Sciatic nerve (tissue), 2 donors: ENCODE results near the gene APOBEC3B. TPM values are rescaled to one million over a fixed set of nuclear protein-coding genes. Genes with fewer than 3 reads are reported as not detected.
"Not testable (repeated sequence)": the region's sequence is repeated elsewhere in the genome, so short reads cannot be mapped to it uniquely, and the experiment has no call there.

Experiments
- ATAC-seq: fragments of 200-7000 bp; cut with Tn5 transposase; one replicate; pipeline ENCODE4 v1.9.1; 2020; ENCODE audit warnings: mild to moderate bottlenecking, moderate library complexity
- DNase-seq: peaks from one replicate; pipeline ENCODE4 v3.0.0-alpha.2; 2020; ENCODE audit warnings: low spot score
- intact Hi-C: fragments of 100-400 bp; cut with DNase I; formaldehyde crosslinking; loops from one replicate; pipeline ENCODE4 v1.14.2; 2022
- total RNA-seq: library from RNA; stranded (reverse); fragmentation: NEBNext Ultra II Directional; extraction: Animal tissue kit (Norgen Biotek cat#: 25700); gene quantifications from one replicate; pipeline ENCODE4 v1.2.1, GENCODE V29; 2021
- donor health status: DM: no; HTN: no; CAD: no.
- donor health status: DM: no; HTN: no; CAD: no.

APOBEC3B gene
- total RNA-seq, 1 donor from 2014 or later, result 2.2 TPM

- no peak for DNase-seq
- intact Hi-C loops, result no loop called here
- no peak for ATAC-seq
These were observed 17.8 kb upstream of the APOBEC3B start for GRCh38 chr22:38964306-38964705.

GRCh38 chr22:38964989-38965388 is 17.2 kb upstream of the APOBEC3B start:
- DNase-seq, result no peak
- no peak for ATAC-seq
- intact Hi-C loops, result no loop called here

GRCh38 chr22:38965614-38966379 is 16.4 kb upstream of the APOBEC3B start:
- no peak for ATAC-seq
- intact Hi-C loops, result no loop called here
- no peak for DNase-seq

GRCh38 chr22:38966380-38966702 is 15.8 kb upstream of the APOBEC3B start:
- ATAC-seq (no peak), DNase-seq (no peak)
- intact Hi-C loops, result no loop called here

GRCh38 chr22:38966942-38967341 is 15.2 kb upstream of the APOBEC3B start:
- intact Hi-C loops, result no loop called here
- DNase-seq, result no peak

GRCh38 chr22:38967451-38968450 is 14.4 kb upstream of the APOBEC3B start:
- DNase-seq (no peak), ATAC-seq (peak; percentile 76)
- intact Hi-C loops, result no loop called here

More at GRCh38 chr22:38966942-38967341, 15.2 kb upstream of the APOBEC3B start:
- no peak for ATAC-seq

- ATAC-seq, result no peak
- no peak for DNase-seq
- intact Hi-C loops, result no loop called here
These were observed 13.3 kb upstream of the APOBEC3B start for GRCh38 chr22:38968801-38969200.

- DNase-seq (no peak), ATAC-seq (no peak)
- intact Hi-C loops, result no loop called here
These were observed 11.6 kb upstream of the APOBEC3B start for GRCh38 chr22:38970551-38970950.

GRCh38 chr22:38971202-38971601 is 10.9 kb upstream of the APOBEC3B start:
- intact Hi-C loops, result no loop called here
- no peak for ATAC-seq
- DNase-seq, result no peak

- intact Hi-C loops, result no loop called here
- DNase-seq, result no peak
- no peak for ATAC-seq
These were observed 10.4 kb upstream of the APOBEC3B start for GRCh38 chr22:38971791-38972190.

- intact Hi-C loops, result no loop called here
- ATAC-seq, result no peak
- no peak for DNase-seq
These were observed 9.6 kb upstream of the APOBEC3B start for GRCh38 chr22:38972558-38972957.

- intact Hi-C loops, result no loop called here
- ATAC-seq, result peak; percentile 76
- no peak for DNase-seq
These were observed 8.6 kb upstream of the APOBEC3B start for GRCh38 chr22:38973289-38974169.

GRCh38 chr22:38974170-38974825 is 7.8 kb upstream of the APOBEC3B start:
- no peak for ATAC-seq
- intact Hi-C loops, result no loop called here
- DNase-seq, result no peak

- ATAC-seq (no peak), DNase-seq (no peak)
- intact Hi-C loops, result no loop called here
These were observed 7.3 kb upstream of the APOBEC3B start for GRCh38 chr22:38974826-38975175.

- DNase-seq, intact Hi-C loops, ATAC-seq: not testable (repeated sequence)
These were observed 4.9 kb upstream of the APOBEC3B start for GRCh38 chr22:38977289-38977688.

GRCh38 chr22:38980587-38980986 is 1.6 kb upstream of the APOBEC3B start:
- intact Hi-C loops, ATAC-seq, DNase-seq: not testable (repeated sequence)

GRCh38 chr22:38981005-38981991 is 849 bp upstream of the APOBEC3B start:
- intact Hi-C loops, result no loop called here
- ATAC-seq (peak; percentile 64), DNase-seq (no peak)

- intact Hi-C loops, result no loop called here
- ATAC-seq (no peak), DNase-seq (no peak)
These were observed 2.1 kb downstream of the APOBEC3B start for GRCh38 chr22:38984224-38984623.
